ENCODE results near the gene TADA3. TPM values are rescaled to one million over a fixed set of nuclear protein-coding genes. Genes with fewer than 3 reads are reported as not detected.

The TADA3 gene
- total and polyA plus RNA-seq, 4 donors: 41.6 to 62.3 (median 53.2) TPM

GRCh38 chr3:9787714-9788113 lies 4.6 kb downstream of the TADA3 start:
- no peak for ATAC-seq (ENCODE audit: insufficient read depth, low FRiP score)
- no peak overlapping the region for H3K9ac ChIP-seq (ENCODE audit: insufficient read depth in 1 of 2, low read length in 2 of 2)
- peaks cover 0 to 12% (median 0%) of the 10 kb centered on the region in 5 donors for H3K4me1 ChIP-seq (ENCODE audit: control insufficient read depth in 5 of 5, insufficient read depth in 5 of 5, low read length in 5 of 5)

DNA sequence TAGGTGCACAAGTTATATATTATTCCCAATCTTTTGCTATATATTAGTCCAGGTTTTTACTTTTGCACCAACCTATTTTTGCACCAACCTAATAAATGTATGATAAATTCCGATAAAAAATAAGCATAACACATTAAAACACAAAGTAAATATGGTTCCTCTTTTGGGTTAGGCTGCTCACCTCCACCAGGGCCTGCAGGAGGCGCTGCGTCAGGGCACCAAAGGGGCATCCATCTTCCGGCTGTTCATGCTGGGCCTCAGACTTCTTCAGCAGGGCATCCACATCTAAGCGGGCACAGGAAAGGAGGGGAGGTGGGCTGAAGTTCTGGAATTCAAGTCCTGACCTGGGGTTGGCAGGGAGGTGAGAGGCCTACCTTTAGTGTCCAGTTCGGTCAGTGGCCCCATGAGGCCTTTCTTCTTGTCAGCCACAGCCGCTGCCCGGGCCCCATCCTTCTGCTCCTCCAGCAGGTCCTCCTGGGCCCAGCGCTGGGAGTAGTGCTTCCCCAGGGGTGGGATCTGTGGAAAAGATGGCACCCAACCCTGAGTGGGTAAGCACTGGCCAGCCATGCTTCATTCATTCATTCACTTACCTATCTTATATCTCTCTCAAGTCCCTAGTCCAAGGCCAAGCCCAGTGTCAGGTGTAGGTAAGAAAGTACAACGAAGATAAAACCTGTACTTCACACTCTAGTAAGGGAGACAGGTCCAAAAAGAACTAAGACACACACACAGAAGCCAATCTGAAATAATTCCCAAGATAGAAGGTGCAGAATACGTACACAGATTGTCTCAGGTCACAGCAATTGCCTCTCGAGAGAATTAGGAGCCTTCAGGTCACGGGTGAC lies 5.2 kb downstream of the TADA3 start:
- no peak overlapping the region for H3K4me3 ChIP-seq
- peaks cover 0 to 11% (median 0%) of the 10 kb centered on the region in 5 donors for H3K4me1 ChIP-seq (ENCODE audit: control insufficient read depth in 5 of 5, insufficient read depth in 5 of 5, low read length in 5 of 5)
- H3K9me3 ChIP-seq (ENCODE audit: control insufficient read depth in 4 of 4, insufficient read depth in 3 of 4, low read length in 3 of 4): no peaks in the 10 kb centered on the region
- H3K27ac ChIP-seq (ENCODE audit: low read depth in 1 of 2, low read length in 1 of 2): no peak overlapping the region
- DNase-seq (no peak), ATAC-seq (ENCODE audit: insufficient read depth, low FRiP score) (no peak)
- no peaks in the 10 kb centered on the region for H3K27me3 ChIP-seq (ENCODE audit: control insufficient read depth in 3 of 3, insufficient read depth in 3 of 3, low read length in 2 of 3)
- TF ChIP-seq, protein P1, sequence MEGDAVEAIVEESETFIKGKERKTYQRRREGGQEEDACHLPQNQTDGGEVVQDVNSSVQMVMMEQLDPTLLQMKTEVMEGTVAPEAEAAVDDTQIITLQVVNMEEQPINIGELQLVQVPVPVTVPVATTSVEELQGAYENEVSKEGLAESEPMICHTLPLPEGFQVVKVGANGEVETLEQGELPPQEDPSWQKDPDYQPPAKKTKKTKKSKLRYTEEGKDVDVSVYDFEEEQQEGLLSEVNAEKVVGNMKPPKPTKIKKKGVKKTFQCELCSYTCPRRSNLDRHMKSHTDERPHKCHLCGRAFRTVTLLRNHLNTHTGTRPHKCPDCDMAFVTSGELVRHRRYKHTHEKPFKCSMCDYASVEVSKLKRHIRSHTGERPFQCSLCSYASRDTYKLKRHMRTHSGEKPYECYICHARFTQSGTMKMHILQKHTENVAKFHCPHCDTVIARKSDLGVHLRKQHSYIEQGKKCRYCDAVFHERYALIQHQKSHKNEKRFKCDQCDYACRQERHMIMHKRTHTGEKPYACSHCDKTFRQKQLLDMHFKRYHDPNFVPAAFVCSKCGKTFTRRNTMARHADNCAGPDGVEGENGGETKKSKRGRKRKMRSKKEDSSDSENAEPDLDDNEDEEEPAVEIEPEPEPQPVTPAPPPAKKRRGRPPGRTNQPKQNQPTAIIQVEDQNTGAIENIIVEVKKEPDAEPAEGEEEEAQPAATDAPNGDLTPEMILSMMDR (IDR thresholded peaks at IDR 0.05; ENCODE audit: control extremely low read depth, extremely low read depth): no peak
- peaks cover 10 to 35% (median 29%) of the 10 kb centered on the region in 4 donors for H3K36me3 ChIP-seq (ENCODE audit: control insufficient read depth in 4 of 4, insufficient read depth in 4 of 4, low read length in 4 of 4)
- 92 to 95% methylated on average over 13 of the region's 13 CpGs for WGBS, 2 donors
- H3K9ac ChIP-seq (ENCODE audit: insufficient read depth in 1 of 2, low read length in 2 of 2): no peak overlapping the region

More at GRCh38 chr3:9787714-9788113, 4.6 kb downstream of the TADA3 start:
- H3K27ac ChIP-seq (ENCODE audit: low read depth in 1 of 2, low read length in 1 of 2): no peak overlapping the region
- peaks cover 5 to 33% (median 26%) of the 10 kb centered on the region in 4 donors for H3K36me3 ChIP-seq (ENCODE audit: control insufficient read depth in 4 of 4, insufficient read depth in 4 of 4, low read length in 4 of 4)
- TF ChIP-seq, protein P1 (IDR thresholded peaks at IDR 0.05; ENCODE audit: control extremely low read depth, extremely low read depth): no peak
- 85 to 97% methylated on average over 6 of the region's 6 CpGs for WGBS, 2 donors
- no peak overlapping the region for H3K4me3 ChIP-seq
- no peaks in the 10 kb centered on the region for H3K9me3 ChIP-seq (ENCODE audit: control insufficient read depth in 4 of 4, insufficient read depth in 3 of 4, low read length in 3 of 4)
- DNase-seq: no peak
- no peaks in the 10 kb centered on the region for H3K27me3 ChIP-seq (ENCODE audit: control insufficient read depth in 3 of 3, insufficient read depth in 3 of 3, low read length in 2 of 3)

GRCh38 chr3:9786209-9786739 lies 6.0 kb downstream of the TADA3 start:
- H3K9ac ChIP-seq (ENCODE audit: insufficient read depth in 1 of 2, low read length in 2 of 2): no peak overlapping the region
- no peaks in the 10 kb centered on the region for H3K9me3 ChIP-seq (ENCODE audit: control insufficient read depth in 4 of 4, insufficient read depth in 3 of 4, low read length in 3 of 4)
- ATAC-seq (ENCODE audit: insufficient read depth, low FRiP score) (no peak), DNase-seq (no peak)
- peaks cover 0 to 3% (median 0%) of the 10 kb centered on the region in 5 donors for H3K4me1 ChIP-seq (ENCODE audit: control insufficient read depth in 5 of 5, insufficient read depth in 5 of 5, low read length in 5 of 5)
- H3K27me3 ChIP-seq (ENCODE audit: control insufficient read depth in 3 of 3, insufficient read depth in 3 of 3, low read length in 2 of 3): no peaks in the 10 kb centered on the region
- TF ChIP-seq, protein P1 (IDR thresholded peaks at IDR 0.05; ENCODE audit: control extremely low read depth, extremely low read depth): no peak
- H3K4me3 ChIP-seq: no peak overlapping the region
- H3K27ac ChIP-seq (ENCODE audit: low read depth in 1 of 2, low read length in 1 of 2): no peak overlapping the region
- 97% methylated on average over 7 of the region's 7 CpGs for WGBS, 2 donors
- H3K36me3 ChIP-seq (ENCODE audit: control insufficient read depth in 4 of 4, insufficient read depth in 4 of 4, low read length in 4 of 4): peaks cover 10 to 40% (median 31%) of the 10 kb centered on the region in 4 donors
